SK-N-SH (cell line): ENCODE data around the gene MACROD2. TPM values are rescaled to one million over a fixed set of nuclear protein-coding genes. Genes with fewer than 3 reads are reported as not detected.

Experiments
- CTCF ChIA-PET: fragments of 300-600, 350-600 bp; formaldehyde crosslinking; extraction: SDS; loops from one replicate; lab custom pipeline; 2021; lab: Yijun Ruan, JAX
- POLR2A ChIA-PET: fragments of 350-600 bp; sonication (Branson Sonifier 250); formaldehyde crosslinking; extraction: SDS; loops from one replicate; lab custom pipeline; 2020; ENCODE audit warnings: antibody characterized with exemption, inconsistent platforms; lab: Yijun Ruan, JAX
- DNase-seq: peaks from one replicate; pipeline ENCODE4 v3.0.0; 2012
- H2AFZ ChIP-seq: fragments of 200-600 bp; sonication (generic); 2 replicates; pipeline ENCODE4 v1.8.1; 2016; ENCODE audit warnings: antibody characterized with exemption, mild to moderate bottlenecking, low read depth
- H3F3A ChIP-seq: fragments of 200-600 bp; sonication (generic); replicated peaks from 2 replicates; pipeline ENCODE3; 2016; ENCODE audit warnings: antibody characterized with exemption, mild to moderate bottlenecking; ENCODE audit not compliant: insufficient read depth
- H3K27ac ChIP-seq, 2 experiments: fragments of 200-500 bp in 1 of 2; fragments of 200-600 bp in 1 of 2; sonication (Bioruptor generic) in 1 of 2; sonication (generic), shearing (Covaris generic) in 1 of 2; 2 replicates each; pipeline versions ENCODE4 v1.5.1 to v1.6.1; 2014 to 2016; ENCODE audit warnings: low read depth in 2 of 2, inconsistent platforms in 1 of 2, low read length in 1 of 2, mild to moderate bottlenecking in 1 of 2, mixed read lengths in 1 of 2
- H3K27me3 ChIP-seq: fragments of 200-600 bp; sonication (generic), shearing (Covaris generic); 2 replicates; pipeline ENCODE4 v1.6.1; 2016; ENCODE audit warnings: mixed run types; ENCODE audit not compliant: insufficient read depth
- H3K36me3 ChIP-seq, 2 experiments: fragments of 200-500 bp in 1 of 2; fragments of 200-600 bp in 1 of 2; sonication (Bioruptor generic) in 1 of 2; sonication (generic) in 1 of 2; replicated peaks in 1 of 2; 2 replicates each; pipeline versions ENCODE3 to v1.5.1; 2014 to 2016; ENCODE audit warnings: low read length in 1 of 2, mild to moderate bottlenecking in 1 of 2; ENCODE audit not compliant: insufficient read depth in 2 of 2, control insufficient read depth in 1 of 2
- H3K4me1 ChIP-seq, 2 experiments: fragments of 200-500 bp in 1 of 2; fragments of 200-600 bp in 1 of 2; sonication (Bioruptor generic) in 1 of 2; sonication (generic), shearing (Covaris generic) in 1 of 2; 2 replicates each; pipeline versions ENCODE4 v1.5.1 to v1.6.1; 2014 to 2016; ENCODE audit warnings: low read depth in 1 of 2, low read length in 1 of 2, mixed run types in 1 of 2; ENCODE audit not compliant: insufficient read depth in 2 of 2, control insufficient read depth in 1 of 2
- H3K4me2 ChIP-seq: fragments of 200-600 bp; sonication (generic), shearing (Covaris generic); 2 replicates; pipeline ENCODE4 v1.6.1; 2017; ENCODE audit warnings: mixed run types
- H3K4me3 ChIP-seq, 2 experiments: fragments of 200-500 bp in 1 of 2; fragments of 200-600 bp in 1 of 2; sonication (Bioruptor generic) in 1 of 2; sonication (generic), shearing (Covaris generic) in 1 of 2; 2 replicates each; pipeline versions ENCODE4 v1.5.1 to v1.8.1; 2014 to 2016; ENCODE audit warnings: low read depth in 2 of 2, inconsistent platforms in 1 of 2, low read length in 1 of 2, mild to moderate bottlenecking in 1 of 2, mixed read lengths in 1 of 2, moderate library complexity in 1 of 2
- H3K79me2 ChIP-seq: fragments of 200-600 bp; sonication (generic); 2 replicates; pipeline ENCODE4 v1.8.1; 2017; ENCODE audit warnings: mild to moderate bottlenecking; ENCODE audit not compliant: insufficient read depth
- H3K9ac ChIP-seq: fragments of 200-600 bp; sonication (generic); 2 replicates; pipeline ENCODE4 v1.6.1; 2017; ENCODE audit warnings: mixed run types
- H3K9me2 ChIP-seq: fragments of 200-600 bp; sonication (generic); 2 replicates; pipeline ENCODE4 v1.6.1; 2017; ENCODE audit warnings: mixed run types
- H3K9me3 ChIP-seq: fragments of 200-600 bp; sonication (generic); 2 replicates; pipeline ENCODE4 v1.6.1; 2017; ENCODE audit warnings: mixed run types, mild to moderate bottlenecking, moderate library complexity
- H4K20me1 ChIP-seq: fragments of 200-600 bp; sonication (generic); 2 replicates; pipeline ENCODE4 v1.6.1; 2017; ENCODE audit warnings: mild to moderate bottlenecking, mixed run types; ENCODE audit not compliant: insufficient read depth
- CHD2 ChIP-seq: fragments of 150-350 bp; IDR thresholded peaks from 2 replicates; pipeline ENCODE4 v1.6.1; 2018; ENCODE audit warnings: low read length; ENCODE audit not compliant: partially characterized antibody
- ELF1 ChIP-seq: IDR thresholded peaks from 2 replicates; pipeline ENCODE4 v1.4.0; 2012
- EP300 ChIP-seq, 2 experiments: IDR thresholded peaks; 2 replicates each; pipeline versions ENCODE4 v1.4.0 to v1.6.1; 2012; ENCODE audit warnings: borderline replicate concordance in 1 of 2, low read depth in 1 of 2, low read length in 1 of 2
- FOXJ3 ChIP-seq: sonication (generic); formaldehyde crosslinking; IDR thresholded peaks from 2 replicates; pipeline ENCODE4 v1.5.1; 2020; ENCODE audit warnings: mild to moderate bottlenecking, missing genetic modification reagents
- GATA2 ChIP-seq: sonication (generic); formaldehyde crosslinking; IDR thresholded peaks from 2 replicates; pipeline ENCODE4 v1.5.0; 2020; ENCODE audit warnings: mild to moderate bottlenecking, missing genetic modification reagents
- MEF2A ChIP-seq: IDR thresholded peaks from 2 replicates; pipeline ENCODE4 v1.4.0; 2012; ENCODE audit warnings: low read depth, borderline replicate concordance
- POLR2AphosphoS5 ChIP-seq: IDR thresholded peaks from 2 replicates; pipeline ENCODE4 v1.6.1; 2012; ENCODE audit warnings: low read depth, low read length
- RCOR1 ChIP-seq: fragments of 150-350 bp; IDR thresholded peaks from 2 replicates; pipeline ENCODE4 v1.6.1; 2017; ENCODE audit warnings: antibody characterized with exemption, low read length
- RXRA ChIP-seq: IDR thresholded peaks from 2 replicates; pipeline ENCODE4 v1.4.0; 2012; ENCODE audit warnings: low read depth, mild to moderate bottlenecking, borderline replicate concordance
- SIN3A ChIP-seq: IDR thresholded peaks from 2 replicates; pipeline ENCODE4 v1.6.1; 2012; ENCODE audit warnings: low read depth, mild to moderate bottlenecking, low read length, moderate library complexity, borderline replicate concordance
- SMC3 ChIP-seq: IDR thresholded peaks from 2 replicates; pipeline ENCODE4 v1.6.1; 2012; ENCODE audit warnings: low read depth, low read length, improper control_type of control experiment
- TEAD4 ChIP-seq: IDR thresholded peaks from 2 replicates; pipeline ENCODE4 v1.4.0; 2012; ENCODE audit warnings: mild to moderate bottlenecking, borderline replicate concordance; ENCODE audit not compliant: insufficient read depth
- USF1 ChIP-seq: IDR thresholded peaks from 2 replicates; pipeline ENCODE4 v1.4.0; 2012; ENCODE audit warnings: low read depth, borderline replicate concordance
- ZBTB33 ChIP-seq: IDR thresholded peaks from 2 replicates; pipeline ENCODE4 v1.4.0; 2012; ENCODE audit warnings: low read depth, borderline replicate concordance
- WGBS: methylation state at CpG from one replicate; pipeline ENCODE4 v1.1.6; 2017; ENCODE audit warnings: low lambda C conversion rate; 5-methylcytosine and 5-hydroxymethylcytosine counted together
- polyA plus RNA-seq, 3 experiments: library from polyadenylated mRNA; depleted of rRNA; stranded (reverse); fragments of >200 nt; gene quantifications; 2 replicates each; pipeline ENCODE4 v1.2.3, GENCODE V29; 2012

The MACROD2 gene
- polyA plus RNA-seq, 1 of the 3 experiments (the other 2 are of a cell fraction): 0.33 TPM

- no peaks in the 10 kb centered on the region for H3K27me3 ChIP-seq
- H2AFZ ChIP-seq: no peak overlapping the region
- CTCF ChIA-PET: no interaction called here
- H3F3A ChIP-seq: no peaks in the 10 kb centered on the region
- no peak overlapping the region for H3K4me2 ChIP-seq
- no peak overlapping the region for H3K27ac ChIP-seq
- WGBS: 77% methylated on average over 2 of the region's 2 CpGs
- no peaks in the 10 kb centered on the region for H4K20me1 ChIP-seq
- no peak overlapping the region for H3K4me3 ChIP-seq
- H3K79me2 ChIP-seq: no peaks in the 10 kb centered on the region
- H3K9me2 ChIP-seq: no peaks in the 10 kb centered on the region
- DNase-seq: no peak
- H3K36me3 ChIP-seq: no peaks in the 10 kb centered on the region
- POLR2A ChIA-PET: no interaction called here
- TF ChIP-seq ELF1: no peak
- TF ChIP-seq POLR2AphosphoS5: no peak
- TF ChIP-seq RXRA: no peak
- TF ChIP-seq MEF2A: no peak
- TF ChIP-seq GATA2 (CRISPR knock-in tag): no peak
- no peak for TF ChIP-seq SIN3A
- no peak for TF ChIP-seq RCOR1
- no peak for TF ChIP-seq SMC3
- no peak for TF ChIP-seq TEAD4
- TF ChIP-seq EP300 (IDR thresholded peaks at IDR 0.05; ENCODE audit: borderline replicate concordance in 1 of 2, low read depth in 1 of 2, low read length in 1 of 2): no peak
- no peak for TF ChIP-seq ZBTB33
- no peak for TF ChIP-seq FOXJ3
- TF ChIP-seq USF1: no peak
- no peak for TF ChIP-seq CHD2
- H3K9ac ChIP-seq: no peak overlapping the region
- no peaks in the 10 kb centered on the region for H3K9me3 ChIP-seq
- no peaks in the 10 kb centered on the region for H3K4me1 ChIP-seq
Measured at GRCh38 chr20:15154070-15154469, 1158.8 kb downstream of the MACROD2 start.

GRCh38 chr20:15155848-15156401 lies 1160.6 kb downstream of the MACROD2 start:
- H3K9ac ChIP-seq: no peak overlapping the region
- ChIA-PET POLR2A (no interaction called here), CTCF (interaction anchor here (1.3 kb wide), 1 partner anchor 15 kb away, joined by 4 read pairs; no protein-coding TSS in a partner anchor)
- no peaks in the 10 kb centered on the region for H3F3A ChIP-seq
- H3K27me3 ChIP-seq: no peaks in the 10 kb centered on the region
- no peaks in the 10 kb centered on the region for H3K9me3 ChIP-seq
- H3K4me3 ChIP-seq: no peak overlapping the region
- H3K9me2 ChIP-seq: no peaks in the 10 kb centered on the region
- no peak overlapping the region for H2AFZ ChIP-seq
- TF ChIP-seq ELF1: no peak
- H3K4me2 ChIP-seq: no peak overlapping the region
- H3K36me3 ChIP-seq: no peaks in the 10 kb centered on the region
- H3K79me2 ChIP-seq: no peaks in the 10 kb centered on the region
- no peak overlapping the region for H3K27ac ChIP-seq
- no peaks in the 10 kb centered on the region for H3K4me1 ChIP-seq
- DNase-seq: no peak
- H4K20me1 ChIP-seq: no peaks in the 10 kb centered on the region
